Hepatocyte (in vitro differentiated cells): ENCODE data around the gene PROM2.

Source experiments
- CTCF ChIP-seq: fragments of 200-600 bp; sonication (generic); IDR thresholded peaks from 2 replicates; pipeline ENCODE4 v1.5.1; 2016; ENCODE audit warnings: antibody characterized with exemption, mild to moderate bottlenecking; ENCODE audit not compliant: poor library complexity
- EZH2 ChIP-seq: fragments of 200-600 bp; sonication (generic); IDR thresholded peaks from 2 replicates; pipeline ENCODE4 v1.6.1; 2016; ENCODE audit warnings: antibody characterized with exemption, mild to moderate bottlenecking, borderline replicate concordance

- TF ChIP-seq CTCF (no peak), EZH2 (no peak)
Observed at GRCh38 chr2:95275151-95275515, 884 bp downstream of the PROM2 start.
